CD8-positive, alpha-beta memory T cell (primary cell): ENCODE data around the gene DDX28. TPM values are rescaled to one million over a fixed set of nuclear protein-coding genes. Genes with fewer than 3 reads are reported as not detected.
A peak's percentile ranks its signal among the peaks of the same experiment; 100 is the strongest.
"Not testable (repeated sequence)": the region's sequence is repeated elsewhere in the genome, so short reads cannot be mapped to it uniquely, and the experiment has no call there.

Experiments
- CTCF ChIA-PET: fragments of 350-600 bp; sonication (Branson Sonifier 250); formaldehyde crosslinking; loops from one replicate; lab custom pipeline; 2021; ENCODE audit warnings: antibody characterized with exemption; lab: Charles Lee
- POLR2A ChIA-PET: fragments of 350-600 bp; sonication (Branson Sonifier 250); formaldehyde crosslinking; loops from one replicate; lab custom pipeline; 2021; ENCODE audit warnings: antibody characterized with exemption; lab: Charles Lee
- DNase-seq, 5 donors: peaks; one replicate each; pipeline versions ENCODE4 v3.0.0 to v3.0.0-alpha.2; 2020 to 2022; ENCODE audit warnings: mixed read lengths in 1 of 5
- H3K27ac ChIP-seq: one replicate; pipeline ENCODE4 v1.7.0; 2013; ENCODE audit warnings: low read depth, mild to moderate bottlenecking, low read length, moderate library complexity
- H3K27me3 ChIP-seq: 2 replicates; pipeline ENCODE4 v1.7.0; 2013; ENCODE audit warnings: low read length, mild to moderate bottlenecking; ENCODE audit not compliant: insufficient read depth, poor library complexity, severe bottlenecking
- H3K36me3 ChIP-seq: 2 replicates; pipeline ENCODE4 v1.7.0; 2013; ENCODE audit warnings: mild to moderate bottlenecking, low read length, moderate library complexity; ENCODE audit not compliant: insufficient read depth
- H3K4me1 ChIP-seq: 2 replicates; pipeline ENCODE4 v1.7.0; 2013; ENCODE audit warnings: mild to moderate bottlenecking, low read length, moderate library complexity; ENCODE audit not compliant: insufficient read depth
- H3K4me3 ChIP-seq: 2 replicates; pipeline ENCODE4 v1.7.0; 2013; ENCODE audit warnings: mild to moderate bottlenecking, low read length
- H3K9me3 ChIP-seq: 2 replicates; pipeline ENCODE4 v1.7.0; 2013; ENCODE audit warnings: mild to moderate bottlenecking, low read length
- H3K27ac Mint-ChIP-seq, 8 donors: one replicate each; pipeline ENCODE4 v1.8.0; 2020 to 2021; ENCODE audit warnings: mixed read lengths in 8 of 8, mild to moderate bottlenecking in 6 of 8, inconsistent platforms in 3 of 8, moderate library complexity in 3 of 8
- H3K27me3 Mint-ChIP-seq, 2 donors: one replicate each; pipeline ENCODE4 v1.8.0; 2020 to 2021; ENCODE audit warnings: mixed read lengths in 2 of 2, mild to moderate bottlenecking in 1 of 2, moderate library complexity in 1 of 2
- H3K36me3 Mint-ChIP-seq, 3 donors: one replicate each; pipeline ENCODE4 v1.8.0; 2020 to 2021; ENCODE audit warnings: mixed read lengths in 3 of 3, inconsistent platforms in 1 of 3, mild to moderate bottlenecking in 1 of 3
- H3K4me1 Mint-ChIP-seq, 3 donors: one replicate each; pipeline ENCODE4 v1.8.0; 2020 to 2021; ENCODE audit warnings: mixed read lengths in 3 of 3, inconsistent platforms in 1 of 3, mild to moderate bottlenecking in 1 of 3
- H3K4me3 Mint-ChIP-seq, 7 donors: one replicate each; pipeline ENCODE4 v1.8.0; 2020 to 2021; ENCODE audit warnings: mixed read lengths in 7 of 7, mild to moderate bottlenecking in 6 of 7, moderate library complexity in 4 of 7, inconsistent platforms in 2 of 7
- H3K9me3 Mint-ChIP-seq, 5 donors: one replicate each; pipeline ENCODE4 v1.8.0; 2020 to 2022; ENCODE audit warnings: mixed read lengths in 5 of 5, mild to moderate bottlenecking in 3 of 5, moderate library complexity in 2 of 5, inconsistent platforms in 1 of 5
- polyA plus RNA-seq: library from polyadenylated mRNA; unstranded; fragments of 300-500 nt; fragmentation: Illumina TruSeq; gene quantifications from one replicate; pipeline ENCODE4 v1.2.3, GENCODE V29; 2021
- total RNA-seq, 2 experiments: library from RNA; stranded (reverse); gene quantifications; one replicate each; pipeline ENCODE4 v1.2.3, GENCODE V29; 2021

The DDX28 gene
- total and polyA plus RNA-seq, 3 experiments from 2014 or later: 28.3 to 31.5 (median 29.2) TPM

DNA sequence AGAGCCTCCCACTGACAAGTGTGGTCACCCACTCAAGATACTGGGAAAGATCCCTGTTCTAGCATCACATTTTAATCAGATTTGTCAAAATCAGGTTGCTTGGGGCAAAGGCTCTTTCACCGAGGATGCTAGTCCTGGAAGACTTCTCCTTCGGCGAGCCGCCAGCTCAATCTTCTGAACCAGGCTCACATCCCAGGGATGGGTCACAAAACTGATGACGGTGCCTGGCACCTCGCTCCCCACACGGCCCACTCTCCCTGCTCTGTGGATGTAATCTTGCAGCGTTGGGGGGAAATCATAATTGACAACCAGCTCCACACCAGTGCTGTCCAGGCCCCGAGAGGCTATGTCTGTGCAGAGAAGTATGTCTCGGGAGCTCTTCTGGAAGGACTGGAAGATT, 1.5 kb downstream of the DDX28 start:
- CTCF ChIA-PET: interaction anchor here (0.7 to 3.1 kb wide), 5 partner anchors 15 to 30 kb away, joined by 3 to 15 read pairs (median 12); partner anchors contain the start of gene DPEP2
- H3K9me3 Mint-ChIP-seq: no peaks in the 10 kb centered on the region
- H3K36me3 Mint-ChIP-seq: peaks cover 3 to 34% (median 3%) of the 10 kb centered on the region in 3 donors
- peak overlapping the region; percentile 94 to 100 (median 99) for H3K4me3 Mint-ChIP-seq
- no peak for DNase-seq
- Histone ChIP-seq H3K9me3 (no peaks in the 10 kb centered on the region), H3K36me3 (no peaks in the 10 kb centered on the region), H3K27ac (no peak overlapping the region), H3K4me1 (peaks cover 28% of the 10 kb centered on the region), H3K27me3 (no peaks in the 10 kb centered on the region), H3K4me3 (peak overlapping the region; percentile 97)
- peaks cover 0 to 2% of the 10 kb centered on the region in 2 donors for H3K27me3 Mint-ChIP-seq
- POLR2A ChIA-PET: interaction anchor here (1.2 to 2.3 kb wide), 2 partner anchors 16 to 23 kb away, joined by 7 to 12 read pairs; no protein-coding TSS in a partner anchor
- H3K4me1 Mint-ChIP-seq: peaks cover 24 to 37% (median 34%) of the 10 kb centered on the region in 3 donors
- peak overlapping the region in 7 of 8 donors; percentile 26 to 100 (median 97) for H3K27ac Mint-ChIP-seq

DNA sequence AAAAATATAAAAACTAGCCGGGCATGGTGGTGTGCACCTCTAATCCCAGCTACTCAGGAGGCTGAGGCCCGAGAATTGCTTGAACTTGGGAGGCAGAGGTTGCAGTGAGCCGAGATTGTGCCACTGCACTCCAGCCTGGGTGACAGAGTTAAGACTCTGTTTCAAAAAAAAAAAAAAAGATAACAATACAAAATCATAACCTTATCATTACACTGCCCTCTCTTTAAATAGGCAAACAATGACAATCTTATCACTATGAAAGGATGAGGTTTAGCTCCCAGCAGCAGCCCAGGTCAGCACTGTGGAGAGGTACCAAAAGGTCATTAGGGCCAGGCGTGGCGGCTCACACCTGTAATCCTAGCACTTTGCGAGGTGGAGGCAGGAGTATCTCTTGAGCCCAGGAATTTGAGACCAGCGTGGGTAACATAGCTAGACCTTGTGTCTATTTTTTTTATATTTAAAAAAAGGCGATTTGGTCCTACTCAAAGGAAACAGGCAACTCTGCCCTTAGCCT, 3.8 kb downstream of the DDX28 start:
- Mint-ChIP-seq H3K27ac (peak overlapping the region in 1 of 8 donors; percentile 39), H3K36me3 (peaks cover 3 to 23% (median 3%) of the 10 kb centered on the region in 3 donors), H3K4me3 (no peak overlapping the region), H3K4me1 (peaks cover 22 to 31% (median 27%) of the 10 kb centered on the region in 3 donors), H3K27me3 (peaks cover 0 to 2% of the 10 kb centered on the region in 2 donors), H3K9me3 (no peaks in the 10 kb centered on the region)
- Histone ChIP-seq H3K4me3 (no peak overlapping the region), H3K9me3 (no peaks in the 10 kb centered on the region), H3K27me3 (no peaks in the 10 kb centered on the region), H3K4me1 (peaks cover 24% of the 10 kb centered on the region), H3K36me3 (no peaks in the 10 kb centered on the region), H3K27ac (no peak overlapping the region)
- ChIA-PET CTCF (no interaction called here), POLR2A (interaction anchor here (1.4 kb wide), 1 partner anchor 8 kb away, joined by 3 read pairs; no protein-coding TSS in a partner anchor)
- DNase-seq: no peak

GRCh38 chr16:68015681-68016080, 7.4 kb downstream of the DDX28 start, which contains the start of gene DPEP2NB:
Gene DPEP2NB (minus strand): TSS chr16:68015911. CDS start chr16:68015770, 141 bp downstream.
- Histone ChIP-seq H3K27me3 (no peaks in the 10 kb centered on the region), H3K36me3 (no peaks in the 10 kb centered on the region), H3K9me3 (no peaks in the 10 kb centered on the region), H3K4me1 (no peaks in the 10 kb centered on the region), H3K27ac (no peak within 1 kb of the TSS), H3K4me3 (no peak within 1 kb of the TSS)
- DNase-seq: no peak
- POLR2A ChIA-PET: no interaction called here
- peak within 1 kb of the TSS in 1 of 7 donors; percentile 3 for H3K4me3 Mint-ChIP-seq
- H3K9me3 Mint-ChIP-seq: no peaks in the 10 kb centered on the region
- H3K4me1 Mint-ChIP-seq: peaks cover 0 to 7% (median 3%) of the 10 kb centered on the region in 3 donors
- H3K27me3 Mint-ChIP-seq: no peaks in the 10 kb centered on the region
- H3K36me3 Mint-ChIP-seq: peaks cover 0 to 4% (median 0%) of the 10 kb centered on the region in 3 donors
- peak within 1 kb of the TSS in 1 of 8 donors; percentile 52 for H3K27ac Mint-ChIP-seq
- CTCF ChIA-PET: interaction anchor here (1.0 to 2.0 kb wide), 5 partner anchors 10 to 75 kb away, joined by 3 to 8 read pairs (median 4); no protein-coding TSS in a partner anchor

- H3K4me1 Mint-ChIP-seq: peaks cover under 1 to 11% (median 3%) of the 10 kb centered on the region in 3 donors
- no peak overlapping the region for H3K4me3 ChIP-seq
- H3K27ac Mint-ChIP-seq: peak overlapping the region in 6 of 8 donors; percentile 17 to 94 (median 72)
- H3K9me3 ChIP-seq: no peaks in the 10 kb centered on the region
- no peaks in the 10 kb centered on the region for H3K9me3 Mint-ChIP-seq
- H3K27me3 ChIP-seq: no peaks in the 10 kb centered on the region
- ChIA-PET POLR2A (no interaction called here), CTCF (interaction anchor here (1.7 kb wide), 1 partner anchor 27 kb away, joined by 4 read pairs; no protein-coding TSS in a partner anchor)
- peak overlapping the region in 1 of 7 donors; percentile 41 for H3K4me3 Mint-ChIP-seq
- H3K27me3 Mint-ChIP-seq: no peaks in the 10 kb centered on the region
- H3K36me3 Mint-ChIP-seq: no peaks in the 10 kb centered on the region
- no peaks in the 10 kb centered on the region for H3K4me1 ChIP-seq
- no peak overlapping the region for H3K27ac ChIP-seq
- DNase-seq: no peak
- H3K36me3 ChIP-seq: no peaks in the 10 kb centered on the region
These were observed 9.6 kb downstream of the DDX28 start for GRCh38 chr16:68013440-68013839.

DNA sequence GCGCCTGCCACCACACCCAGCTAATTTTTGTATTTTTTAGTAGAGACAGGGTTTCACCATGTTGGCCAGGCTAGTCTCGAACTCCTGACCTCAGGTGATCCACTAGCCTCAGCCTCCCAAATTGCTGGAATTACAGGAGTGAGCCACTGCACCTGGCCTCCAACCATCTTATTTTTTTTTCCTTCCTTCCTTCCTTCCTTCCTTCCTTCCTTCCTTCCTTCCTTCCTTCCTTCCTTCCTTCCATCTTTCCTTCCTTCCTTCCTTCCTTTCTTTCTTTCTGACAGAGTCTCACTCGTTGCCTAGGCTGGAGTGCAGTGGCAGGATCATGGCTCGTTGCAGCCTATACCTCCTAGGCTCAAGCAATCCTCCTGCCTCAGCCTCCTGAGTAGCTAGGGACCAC, 13.2 kb downstream of the DDX28 start:
- H3K9me3 Mint-ChIP-seq, H3K36me3 Mint-ChIP-seq, DNase-seq, H3K4me3 ChIP-seq, H3K9me3 ChIP-seq, H3K27me3 Mint-ChIP-seq, H3K27me3 ChIP-seq, POLR2A ChIA-PET, H3K36me3 ChIP-seq, H3K27ac ChIP-seq, H3K4me3 Mint-ChIP-seq: not testable (repeated sequence)
- peak overlapping the region in 5 of 8 donors; percentile 11 to 71 (median 47) for H3K27ac Mint-ChIP-seq
- H3K4me1 ChIP-seq: peaks cover 19% of the 10 kb centered on the region
- peaks cover 22 to 29% (median 24%) of the 10 kb centered on the region in 3 donors for H3K4me1 Mint-ChIP-seq
- CTCF ChIA-PET: interaction anchor here (0.7 to 1.0 kb wide), 2 partner anchors 8 to 218 kb away, joined by 3 read pairs; no protein-coding TSS in a partner anchor

DNA sequence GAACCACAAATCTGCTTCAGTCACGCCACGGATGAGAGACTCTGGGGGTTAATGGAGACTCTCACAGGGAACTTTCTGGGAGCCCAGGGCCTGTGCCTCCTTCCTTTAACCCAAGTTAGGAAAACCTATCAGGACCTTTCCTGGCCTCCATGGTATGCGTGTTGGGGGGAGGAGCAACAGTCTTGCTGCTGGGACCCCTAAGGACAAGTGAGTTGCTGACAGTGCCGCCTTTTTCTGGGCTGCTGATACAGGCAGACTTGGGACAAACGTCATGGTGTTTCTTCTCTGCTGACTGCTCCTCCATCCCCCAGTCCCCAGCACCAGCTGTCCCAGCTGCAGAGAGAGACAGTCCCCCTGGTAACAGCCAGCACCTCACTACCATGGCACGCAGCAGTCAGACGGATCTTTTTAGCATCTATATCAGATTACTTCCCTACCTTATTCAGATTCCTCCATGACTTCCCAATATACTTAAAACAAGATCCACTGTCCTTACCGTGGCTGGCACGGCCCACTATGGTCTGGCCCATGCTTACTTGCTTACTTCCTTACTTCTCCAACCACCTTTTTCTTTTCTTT, 13.8 kb downstream of the DDX28 start:
- Histone ChIP-seq H3K27ac (no peak overlapping the region), H3K36me3 (no peaks in the 10 kb centered on the region), H3K4me1 (peaks cover 23% of the 10 kb centered on the region), H3K4me3 (no peak overlapping the region), H3K27me3 (no peaks in the 10 kb centered on the region), H3K9me3 (no peaks in the 10 kb centered on the region)
- Mint-ChIP-seq H3K4me3 (no peak overlapping the region), H3K36me3 (no peaks in the 10 kb centered on the region), H3K9me3 (no peaks in the 10 kb centered on the region), H3K27me3 (no peaks in the 10 kb centered on the region), H3K27ac (peak overlapping the region in 3 of 8 donors; percentile 43 to 63 (median 61)), H3K4me1 (peaks cover 26 to 31% (median 27%) of the 10 kb centered on the region in 3 donors)
- CTCF ChIA-PET: interaction anchor here (2.3 kb wide), 1 partner anchor 15 kb away, joined by 6 read pairs; no protein-coding TSS in a partner anchor
- POLR2A ChIA-PET: no interaction called here
- DNase-seq: no peak

GRCh38 chr16:68005786-68006286, 17.2 kb downstream of the DDX28 start:
- Histone ChIP-seq H3K27me3 (no peaks in the 10 kb centered on the region), H3K27ac (peak overlapping the region; percentile 41), H3K4me3 (no peak overlapping the region), H3K4me1 (peaks cover 41% of the 10 kb centered on the region), H3K36me3 (no peaks in the 10 kb centered on the region), H3K9me3 (no peaks in the 10 kb centered on the region)
- Mint-ChIP-seq H3K36me3 (no peaks in the 10 kb centered on the region), H3K27ac (peak overlapping the region; percentile 82 to 98 (median 93)), H3K27me3 (no peaks in the 10 kb centered on the region), H3K9me3 (no peaks in the 10 kb centered on the region), H3K4me3 (peak overlapping the region in 6 of 7 donors; percentile 49 to 78 (median 73)), H3K4me1 (peaks cover 35 to 42% (median 42%) of the 10 kb centered on the region in 3 donors)
- POLR2A ChIA-PET: interaction anchor here (0.5 to 2.0 kb wide), 5 partner anchors 12 to 131 kb away, joined by 3 to 12 read pairs (median 6); partner anchors contain the start of genes DDX28 and DUS2
- DNase-seq: peak in 3 of 5 donors; percentile 57 to 72 (median 70)
- CTCF ChIA-PET: interaction anchor here (0.7 to 5.0 kb wide), 10 partner anchors 10 to 36 kb away, joined by 3 to 19 read pairs (median 4); partner anchors contain the start of genes DDX28, DPEP2NB and DUS2
